ACHN (cell line): Measurements from ENCODE around the gene GGCX.

ENCODE experiments used
- DNase-seq: peaks from one replicate; pipeline ENCODE4 v3.0.0-alpha.2; 2015
- in situ Hi-C: cut with HindIII; loops from 2 replicates; pipeline ENCODE4 v1.10.0; 2017; ENCODE audit warnings: low sequenced_read_pairs, low pct_ligation_motif_present, low pct_unique_long_range_greater_than_20kb

GGCX gene

DNA sequence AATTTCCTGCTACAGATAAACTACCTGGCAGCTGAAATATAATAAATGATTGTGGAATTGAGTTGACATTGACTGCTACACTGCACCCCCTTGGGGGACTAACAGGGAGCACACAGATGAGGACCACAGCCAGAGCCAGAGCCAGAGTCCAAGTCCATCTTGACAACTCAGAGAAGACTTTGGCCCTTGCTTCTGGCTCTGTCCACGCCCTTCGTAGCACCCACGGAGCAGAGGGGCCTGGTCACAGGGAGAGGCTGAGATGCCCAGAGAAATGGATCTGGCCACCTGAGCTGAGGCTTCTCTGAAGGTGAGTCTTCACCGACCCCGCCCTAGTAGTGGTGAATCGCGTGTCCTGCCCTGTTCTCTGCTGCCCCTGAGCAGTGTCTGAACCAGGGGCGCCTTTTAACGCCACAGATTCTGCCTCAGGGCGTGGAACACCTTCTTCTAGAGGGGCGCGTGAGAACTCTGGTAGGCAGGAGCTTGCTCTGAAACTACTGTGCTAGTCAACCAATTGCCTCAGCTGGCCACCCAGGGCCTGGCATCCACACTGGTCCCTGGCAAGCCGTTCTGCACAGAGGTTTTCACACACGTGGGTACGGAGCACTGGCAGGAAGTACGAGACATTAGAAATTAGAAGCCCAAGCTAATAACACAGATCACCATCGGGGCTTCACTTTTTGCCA lies 58.0 kb downstream of the GGCX start:
- DNase-seq: peak; percentile 19
- in situ Hi-C loops: no loop called here

DNA sequence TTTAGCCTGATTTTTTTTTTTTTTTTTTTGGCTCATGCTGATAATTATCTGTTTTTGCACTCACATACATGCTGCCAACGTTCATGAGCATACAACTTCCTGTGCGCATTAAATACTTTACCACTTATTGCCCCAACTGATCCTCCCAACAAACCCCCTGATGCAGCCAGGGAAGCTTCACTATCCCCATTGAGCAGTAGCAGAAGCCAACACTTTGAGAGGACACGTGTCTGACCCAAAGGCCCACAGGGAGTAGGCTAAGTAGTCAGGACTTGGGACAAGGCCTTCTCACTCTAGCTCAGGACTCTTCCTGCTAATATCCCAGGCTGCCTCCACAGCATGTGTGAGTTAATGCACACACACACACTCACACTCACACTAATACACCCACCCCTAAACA lies 58.6 kb downstream of the GGCX start:
- in situ Hi-C loops: no loop called here
- DNase-seq: no peak

DNA sequence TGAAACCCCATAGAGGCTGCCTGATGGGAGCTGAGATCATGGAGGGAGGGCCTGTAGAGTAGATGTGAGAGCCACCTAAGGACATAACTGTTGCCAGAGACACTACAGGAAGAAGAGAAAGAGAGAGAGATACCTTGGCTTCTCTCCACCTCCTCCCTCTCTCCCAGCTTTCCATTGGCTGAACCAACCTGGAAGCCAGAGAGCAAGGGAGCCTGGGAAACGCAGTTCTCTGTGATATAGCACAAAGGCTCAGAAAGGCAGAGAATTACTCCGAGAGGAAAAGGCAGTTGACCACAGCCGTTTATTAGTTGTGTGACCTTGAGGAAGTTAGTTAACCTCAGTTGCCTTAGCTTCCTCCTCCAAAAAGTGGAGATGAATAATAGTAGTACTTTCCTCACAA lies 60.0 kb downstream of the GGCX start:
- in situ Hi-C loops: no loop called here
- no peak for DNase-seq

DNA sequence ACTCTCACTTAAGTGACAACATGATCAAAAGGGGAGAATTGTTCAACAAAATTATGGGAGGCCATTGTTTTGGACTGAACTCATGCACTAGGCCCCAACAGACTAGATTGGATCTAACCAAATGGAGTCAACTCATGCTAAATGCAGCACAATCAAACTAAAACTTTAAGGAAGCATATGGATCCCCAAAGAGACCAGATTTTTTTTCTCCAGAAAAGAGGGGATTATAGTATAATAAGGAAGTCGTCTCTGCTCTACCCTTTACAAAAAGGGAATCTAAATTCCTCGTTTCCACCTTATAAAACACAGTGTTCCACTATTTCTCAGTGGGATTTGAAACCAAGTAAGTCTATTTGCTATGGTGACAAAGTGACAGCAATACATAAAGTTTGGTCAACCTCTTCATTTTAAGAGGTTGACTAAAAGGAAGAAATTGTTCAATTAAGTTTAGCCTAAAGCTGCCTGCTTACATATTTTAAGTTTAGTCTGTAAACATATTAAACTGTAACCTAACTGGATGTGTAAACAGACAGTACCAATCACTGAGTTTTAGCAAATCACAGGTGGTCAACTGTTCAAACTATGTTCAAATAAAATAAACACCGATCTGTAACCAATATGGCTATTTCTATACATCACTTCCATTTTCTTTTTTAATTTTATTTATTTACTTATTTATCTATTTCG lies 63.2 kb downstream of the GGCX start:
- in situ Hi-C loops: no loop called here

DNA sequence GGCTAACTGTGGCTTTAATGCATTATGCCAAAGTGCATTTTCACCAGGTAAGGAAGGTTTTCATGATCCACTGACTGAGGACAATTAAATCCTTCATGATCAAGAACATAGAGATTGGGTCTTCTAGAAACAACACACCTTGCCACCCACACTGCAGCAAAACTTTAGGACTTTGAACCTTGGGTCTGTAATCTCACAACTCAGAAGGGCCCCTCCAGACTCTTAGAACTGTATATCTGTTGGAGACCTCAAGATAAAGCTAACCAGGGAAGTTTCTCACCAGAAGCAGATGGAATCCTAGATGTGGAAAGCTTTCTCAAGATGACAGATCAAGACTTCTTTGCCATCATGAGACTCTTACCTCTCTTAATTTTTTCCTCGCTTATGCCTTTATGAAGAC lies 64.9 kb downstream of the GGCX start:
- in situ Hi-C loops: no loop called here
- DNase-seq: no peak

More for the DNA sequence above, 63.2 kb downstream of the GGCX start:
- no peak for DNase-seq
